ENCODE measurements around the gene EEIG2.

- TF ChIP-seq CTCF (IDR thresholded peaks at IDR 0.05) (no peak), POLR2A (IDR thresholded peaks at IDR 0.05) (no peak)
Measured at GRCh38 chr1:108590957-108591356, 31.1 kb downstream of the EEIG2 start.

Measured in uterus (tissue), 2 donors.